HG03039 (cell line): ENCODE data around the gene ARID4A.
"Not testable (repeated sequence)": the region's sequence is repeated elsewhere in the genome, so short reads cannot be mapped to it uniquely, and the experiment has no call there.

Experiments
- ATAC-seq: cut with Tn5 transposase; IDR thresholded peaks from one replicate; pipeline ENCODE4 v1.9.1; 2021; ENCODE audit warnings: mild to moderate bottlenecking, moderate library complexity; ENCODE audit not compliant: unreplicated experiment

ARID4A gene

GRCh38 chr14:58356268-58356667, 57.9 kb downstream of the ARID4A start:
- ATAC-seq, result no peak

DNA sequence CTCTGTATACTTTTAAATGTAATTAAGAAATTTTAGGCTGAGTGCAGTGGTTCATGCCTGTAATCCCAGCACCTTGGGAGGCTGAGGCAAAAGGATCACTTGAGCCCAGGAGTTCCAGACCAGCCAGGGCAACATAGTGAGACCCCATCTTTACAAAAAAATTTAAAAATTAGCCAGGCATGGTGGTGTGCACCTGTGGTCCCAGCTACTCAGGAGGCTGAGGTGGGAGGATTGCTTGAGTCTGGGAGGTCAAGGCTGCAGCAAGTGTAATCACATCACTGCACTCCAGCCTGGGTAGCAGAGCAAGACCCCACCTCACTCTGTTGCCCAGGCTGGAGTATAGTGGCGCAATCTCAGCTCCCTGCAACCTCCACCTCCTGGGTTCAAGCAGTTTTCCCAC, 63.9 kb downstream of the ARID4A start:
- ATAC-seq, result not testable (repeated sequence)

- ATAC-seq, result no peak
These were observed 64.5 kb downstream of the ARID4A start for GRCh38 chr14:58362798-58363412.

DNA sequence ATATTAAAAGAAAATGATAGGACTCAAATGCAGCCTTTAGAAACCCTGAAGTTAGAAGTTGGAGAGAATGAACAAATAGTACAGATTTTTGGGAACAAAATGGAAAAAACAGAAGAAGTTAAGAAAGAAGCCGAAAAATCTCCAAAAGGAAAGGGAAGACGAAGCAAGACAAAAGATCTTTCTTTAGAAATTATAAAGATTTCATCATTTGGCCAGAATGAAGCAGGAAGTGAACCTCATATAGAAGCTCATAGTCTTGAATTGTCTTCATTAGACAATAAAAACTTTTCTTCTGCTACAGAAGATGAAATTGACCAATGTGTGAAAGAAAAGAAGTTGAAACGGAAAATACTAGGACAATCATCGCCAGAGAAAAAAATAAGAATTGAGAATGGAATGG, 66.0 kb downstream of the ARID4A start:
- no peak for ATAC-seq

GRCh38 chr14:58367296-58367695, 68.9 kb downstream of the ARID4A start:
- ATAC-seq, result no peak

- ATAC-seq, result no peak
These were observed 70.6 kb downstream of the ARID4A start for GRCh38 chr14:58368956-58369355.

- ATAC-seq, result no peak
These were observed 78.4 kb downstream of the ARID4A start for GRCh38 chr14:58376791-58377190.

DNA sequence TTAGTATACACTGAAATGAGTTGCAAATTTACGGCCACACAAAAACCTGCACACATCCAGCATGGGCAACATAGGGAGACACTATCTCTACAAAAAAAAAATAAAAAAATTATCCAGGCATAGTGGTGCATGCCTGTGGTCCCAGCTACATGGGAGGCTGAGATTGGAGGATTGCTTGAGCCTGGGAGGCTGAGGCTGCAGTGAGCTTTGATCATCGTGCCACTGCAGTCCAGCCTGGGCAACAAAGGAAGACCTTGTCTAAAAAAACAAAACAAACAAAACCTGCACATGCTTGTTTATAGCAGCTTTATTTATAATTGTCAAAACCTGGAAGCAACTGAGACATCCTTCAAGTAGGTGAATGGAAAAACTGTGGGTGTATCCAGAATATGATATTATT, 92.5 kb downstream of the ARID4A start:
- no peak for ATAC-seq

- ATAC-seq, result no peak
These were observed 97.1 kb downstream of the ARID4A start for GRCh38 chr14:58395562-58395811.

- peak; percentile 92 for ATAC-seq
These were observed 97.7 kb downstream of the ARID4A start, which contains the start of gene TOMM20L for GRCh38 chr14:58395812-58396788. Gene TOMM20L, plus strand, starts transcription at chr14:58395930. Its CDS starts 28 bp downstream, at chr14:58395958.

DNA sequence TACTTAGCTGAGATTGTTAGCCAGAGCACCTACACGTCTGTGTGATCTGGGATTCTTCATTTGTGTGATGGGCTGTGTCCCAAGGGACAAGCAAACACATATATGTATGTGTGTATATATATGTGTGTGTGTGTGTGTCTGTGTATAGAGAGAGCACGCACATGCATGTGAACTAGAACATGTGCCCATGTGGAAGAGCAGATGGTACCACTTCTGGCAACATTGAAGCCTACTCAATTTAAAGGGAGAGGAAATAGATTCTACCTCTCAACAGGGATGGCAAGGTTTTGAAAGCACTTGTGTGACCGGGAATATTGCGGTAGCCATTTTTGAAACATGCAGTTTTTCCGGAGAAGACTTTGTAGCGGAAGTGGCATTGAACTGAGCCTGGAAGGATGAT, 98.8 kb downstream of the ARID4A start:
- no peak for ATAC-seq

DNA sequence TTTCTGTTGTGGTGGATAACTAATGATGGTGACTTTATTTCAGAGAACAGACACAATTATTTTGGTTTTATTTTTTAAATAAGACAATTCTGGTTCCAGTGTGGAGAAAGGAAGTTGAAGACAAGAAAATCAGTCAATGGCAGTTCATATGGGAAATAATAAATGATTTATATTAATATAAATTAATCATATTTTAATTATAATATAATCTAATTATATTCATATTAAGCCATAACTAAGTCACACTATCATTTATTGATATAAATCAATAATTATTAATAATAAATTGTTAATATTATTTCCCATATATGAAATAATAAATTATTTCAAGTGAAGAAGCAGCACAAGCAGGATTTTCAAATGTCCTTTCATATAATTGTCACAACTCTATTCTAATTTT, 100.1 kb downstream of the ARID4A start:
- no peak for ATAC-seq

- ATAC-seq, result no peak
These were observed 100.5 kb downstream of the ARID4A start for GRCh38 chr14:58398895-58399294.

GRCh38 chr14:58401587-58401986, 103.2 kb downstream of the ARID4A start:
- ATAC-seq, result no peak

GRCh38 chr14:58408681-58409215, 110.4 kb downstream of the ARID4A start:
- no peak for ATAC-seq

DNA sequence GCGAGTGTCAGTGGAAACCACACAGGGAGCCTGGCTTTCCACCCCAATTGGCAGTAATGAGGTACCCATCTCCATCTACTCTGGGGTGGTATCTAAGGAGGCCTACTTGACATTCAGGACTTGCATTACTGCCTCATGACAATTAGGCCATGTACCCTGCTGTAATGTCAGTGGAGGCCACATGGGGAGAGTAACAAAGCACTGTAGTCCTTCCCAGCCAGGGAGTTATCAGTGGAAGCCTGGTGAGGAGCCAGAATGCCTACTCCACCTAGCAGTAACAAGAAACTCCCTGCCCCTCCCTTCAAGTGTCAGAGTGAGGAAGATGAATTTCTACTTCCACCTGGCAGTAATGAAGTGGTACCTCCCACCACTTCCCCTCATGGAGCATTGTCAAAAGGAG, 116.5 kb downstream of the ARID4A start:
- ATAC-seq, result no peak

DNA sequence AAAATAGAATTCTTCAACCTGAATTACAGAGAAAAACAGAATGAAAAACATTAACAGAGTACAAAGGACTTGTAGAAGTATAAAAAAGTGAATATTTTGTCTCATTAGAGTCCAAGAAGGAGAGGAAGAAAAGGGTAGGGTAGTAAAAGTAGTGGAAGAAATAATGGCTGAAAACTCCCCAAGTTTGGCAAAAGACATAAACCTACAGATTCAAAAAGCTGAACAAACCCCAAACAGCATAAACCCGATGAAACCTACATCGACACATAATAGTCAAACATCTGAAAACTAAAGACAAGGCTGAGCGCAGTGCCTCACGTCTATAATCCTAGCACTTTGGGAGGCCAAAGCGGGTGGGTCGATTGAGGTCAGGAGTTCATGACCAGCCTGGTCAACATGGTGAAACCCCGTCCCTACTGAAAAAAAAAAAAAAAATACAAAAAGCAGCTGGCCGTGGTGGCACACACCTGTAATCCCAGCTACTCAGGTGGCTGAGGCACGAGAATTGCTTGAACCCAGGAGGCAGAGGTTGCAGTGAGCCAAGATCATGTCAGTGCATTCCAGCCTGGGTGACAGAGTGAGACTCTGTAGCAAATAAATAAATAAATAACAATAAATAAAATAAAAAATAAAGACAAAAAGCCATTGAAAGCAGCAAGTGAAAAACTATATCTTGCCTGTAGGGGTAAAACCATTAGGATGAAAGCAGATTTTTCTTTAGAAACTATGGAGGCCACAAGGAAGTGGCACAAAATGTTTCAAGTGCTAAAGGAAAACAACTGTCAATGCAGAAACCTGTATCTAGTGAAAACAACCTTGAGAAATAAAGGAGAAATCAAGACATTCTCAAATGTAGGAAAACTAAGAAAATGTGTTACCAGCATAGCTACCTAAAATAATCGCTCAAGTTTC, 117.5 kb downstream of the ARID4A start:
- no peak for ATAC-seq

DNA sequence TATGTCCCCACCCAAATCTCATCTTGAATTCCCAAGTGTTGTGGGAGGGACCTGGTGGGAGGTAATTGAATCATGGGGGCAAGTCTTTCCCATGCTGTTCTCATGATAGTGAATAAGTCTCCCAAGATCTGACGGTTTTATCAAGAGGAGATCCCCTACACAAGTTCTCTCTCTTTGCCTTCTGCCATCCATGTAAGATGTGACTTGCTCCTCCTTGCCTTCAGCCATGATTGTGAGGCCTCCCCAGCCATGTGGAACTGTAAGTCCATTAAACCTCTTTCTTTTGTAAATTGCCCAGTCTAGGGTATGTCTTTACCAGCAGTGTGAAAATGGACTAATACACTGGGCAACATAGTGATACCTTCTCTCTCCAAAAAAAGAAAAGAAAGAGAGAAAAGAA, 118.6 kb downstream of the ARID4A start:
- ATAC-seq, result not testable (repeated sequence)
